ENCODE results near the gene ATP5F1C. TPM values are rescaled to one million over a fixed set of nuclear protein-coding genes. Genes with fewer than 3 reads are reported as not detected.

The ATP5F1C gene
- total RNA-seq, 6 experiments from 2014 or later = 298 to 340 (median 308) TPM

DNA sequence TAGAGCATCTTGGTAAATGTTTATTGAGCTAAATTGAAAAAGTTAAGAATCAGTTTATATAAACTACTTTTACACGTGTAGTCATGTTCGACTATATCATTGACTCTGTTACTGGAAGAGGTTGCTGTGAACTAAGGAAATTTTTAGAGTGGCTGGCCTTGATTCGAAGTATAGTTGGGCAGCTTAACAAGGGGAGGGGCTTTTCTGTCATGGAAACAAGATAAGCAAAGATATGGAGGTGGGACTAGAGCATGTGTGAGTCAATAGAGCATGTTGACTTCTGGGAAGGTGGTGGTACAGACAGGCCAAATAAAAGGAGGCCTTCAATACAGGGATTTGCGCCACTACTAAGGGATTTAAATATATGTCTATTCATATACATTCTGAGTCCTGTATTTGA, 7.6 kb downstream of the ATP5F1C start:
- Mint-ChIP-seq H3K4me1 (ENCODE audit: low read depth) (peaks cover 76% of the 10 kb centered on the region), H3K27ac (peak overlapping the region; percentile 66), H3K36me3 (ENCODE audit: low read depth) (peaks cover 53% of the 10 kb centered on the region), H3K27me3 (ENCODE audit: insufficient read depth) (no peaks in the 10 kb centered on the region), H3K9me3 (no peaks in the 10 kb centered on the region), H3K4me3 (no peak overlapping the region)
- TF ChIP-seq, protein P1, sequence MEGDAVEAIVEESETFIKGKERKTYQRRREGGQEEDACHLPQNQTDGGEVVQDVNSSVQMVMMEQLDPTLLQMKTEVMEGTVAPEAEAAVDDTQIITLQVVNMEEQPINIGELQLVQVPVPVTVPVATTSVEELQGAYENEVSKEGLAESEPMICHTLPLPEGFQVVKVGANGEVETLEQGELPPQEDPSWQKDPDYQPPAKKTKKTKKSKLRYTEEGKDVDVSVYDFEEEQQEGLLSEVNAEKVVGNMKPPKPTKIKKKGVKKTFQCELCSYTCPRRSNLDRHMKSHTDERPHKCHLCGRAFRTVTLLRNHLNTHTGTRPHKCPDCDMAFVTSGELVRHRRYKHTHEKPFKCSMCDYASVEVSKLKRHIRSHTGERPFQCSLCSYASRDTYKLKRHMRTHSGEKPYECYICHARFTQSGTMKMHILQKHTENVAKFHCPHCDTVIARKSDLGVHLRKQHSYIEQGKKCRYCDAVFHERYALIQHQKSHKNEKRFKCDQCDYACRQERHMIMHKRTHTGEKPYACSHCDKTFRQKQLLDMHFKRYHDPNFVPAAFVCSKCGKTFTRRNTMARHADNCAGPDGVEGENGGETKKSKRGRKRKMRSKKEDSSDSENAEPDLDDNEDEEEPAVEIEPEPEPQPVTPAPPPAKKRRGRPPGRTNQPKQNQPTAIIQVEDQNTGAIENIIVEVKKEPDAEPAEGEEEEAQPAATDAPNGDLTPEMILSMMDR (IDR thresholded peaks at IDR 0.05) = no peak
- DNase-seq = no peak

DNA sequence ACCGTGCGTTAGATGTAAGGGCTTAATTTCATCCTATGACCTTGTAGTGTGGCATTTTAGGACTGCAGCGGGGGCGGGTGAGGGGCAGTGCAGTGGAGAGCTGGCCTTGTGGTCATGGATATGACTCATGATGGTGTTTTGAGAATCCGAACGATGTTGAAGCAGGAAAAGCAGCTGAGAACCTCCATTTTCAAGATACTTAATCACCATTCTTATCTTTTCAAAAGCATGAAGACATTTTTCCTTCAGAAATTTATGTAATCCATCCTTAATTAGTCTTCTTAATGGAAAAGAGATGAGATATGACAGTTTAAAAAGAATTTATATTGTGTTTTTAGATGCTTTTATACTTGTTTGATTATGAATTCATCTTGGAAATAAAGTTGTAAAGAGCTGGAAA, 9.6 kb downstream of the ATP5F1C start:
- Mint-ChIP-seq H3K36me3 (ENCODE audit: low read depth) (peaks cover 41% of the 10 kb centered on the region), H3K4me1 (ENCODE audit: low read depth) (peaks cover 57% of the 10 kb centered on the region), H3K4me3 (peak overlapping the region; percentile 70), H3K27ac (peak overlapping the region; percentile 91), H3K27me3 (ENCODE audit: insufficient read depth) (no peaks in the 10 kb centered on the region), H3K9me3 (no peaks in the 10 kb centered on the region)
- peak; percentile 93 for DNase-seq
- TF ChIP-seq, protein P1 (IDR thresholded peaks at IDR 0.05) = no peak

DNA sequence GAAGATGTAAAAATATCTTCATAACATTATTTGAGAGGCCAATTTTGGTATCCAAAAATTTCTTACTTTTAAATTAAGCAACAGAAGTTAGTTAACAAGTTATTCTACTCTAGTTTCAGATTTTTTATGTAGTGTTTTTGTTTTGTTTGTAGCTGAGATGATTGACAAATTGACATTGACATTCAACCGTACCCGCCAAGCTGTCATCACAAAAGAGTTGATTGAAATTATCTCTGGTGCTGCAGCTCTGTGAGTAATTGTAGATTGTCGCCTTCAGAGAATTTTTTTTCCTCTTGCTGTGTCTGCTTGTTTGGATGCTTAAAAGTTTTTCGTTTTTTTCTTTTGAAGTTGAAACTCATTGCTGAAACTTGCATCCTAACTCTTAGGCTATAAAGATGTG, 14.6 kb downstream of the ATP5F1C start:
- TF ChIP-seq, protein P1 (IDR thresholded peaks at IDR 0.05) = no peak
- Mint-ChIP-seq H3K9me3 (no peaks in the 10 kb centered on the region), H3K27me3 (ENCODE audit: insufficient read depth) (no peaks in the 10 kb centered on the region; the same call in 1 of the 2 replicates), H3K27ac (no peak overlapping the region), H3K4me3 (no peak overlapping the region), H3K36me3 (ENCODE audit: low read depth) (peaks cover 44% of the 10 kb centered on the region), H3K4me1 (ENCODE audit: low read depth) (peaks cover 7% of the 10 kb centered on the region)
- no peak for DNase-seq

DNA sequence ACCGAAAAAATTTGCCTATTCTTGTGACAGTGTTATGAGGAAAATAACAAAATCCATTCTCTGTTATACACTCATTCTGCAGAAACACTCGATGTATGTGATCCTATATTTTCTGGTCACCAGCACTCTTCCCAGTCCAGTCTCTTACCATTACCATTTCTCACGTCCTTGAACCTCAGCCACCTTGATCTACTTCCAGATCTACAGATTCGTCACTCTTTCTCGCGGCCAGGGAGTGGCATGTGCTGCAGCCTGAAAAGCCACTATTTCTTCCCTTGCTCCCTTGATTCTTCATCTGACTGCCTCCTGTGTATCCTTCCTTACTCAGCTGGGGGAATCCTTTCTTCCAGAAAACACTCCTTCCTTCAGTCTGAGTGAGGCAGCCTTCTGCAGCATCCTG, 16.2 kb downstream of the ATP5F1C start:
- Mint-ChIP-seq H3K36me3 (ENCODE audit: low read depth) (peaks cover 44% of the 10 kb centered on the region), H3K4me3 (no peak overlapping the region), H3K4me1 (ENCODE audit: low read depth) (no peaks in the 10 kb centered on the region), H3K9me3 (no peaks in the 10 kb centered on the region), H3K27ac (no peak overlapping the region), H3K27me3 (ENCODE audit: insufficient read depth) (peaks cover under 1% of the 10 kb centered on the region)
- TF ChIP-seq, protein P1 (IDR thresholded peaks at IDR 0.05) = no peak
- no peak for DNase-seq

DNA sequence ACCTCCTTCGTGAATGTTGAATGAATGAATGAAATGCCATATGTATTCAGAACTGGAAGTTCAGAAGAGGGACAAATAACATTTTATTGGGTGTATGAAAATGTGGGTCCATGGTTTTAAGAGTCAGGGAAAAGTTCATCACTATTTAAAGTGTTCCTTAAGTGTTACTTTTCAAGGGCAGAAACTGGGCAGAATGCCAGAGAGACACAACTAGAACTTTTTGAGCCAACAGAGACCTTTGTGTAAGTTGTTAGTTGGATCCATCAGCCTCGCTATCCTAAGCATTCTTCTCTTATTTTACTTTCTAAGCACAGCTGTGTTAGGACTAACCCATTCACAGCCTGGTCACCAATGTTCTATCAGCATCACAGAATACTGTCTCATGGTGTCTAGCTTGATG, 16.8 kb downstream of the ATP5F1C start:
- DNase-seq = no peak
- H3K27ac Mint-ChIP-seq = no peak overlapping the region
- TF ChIP-seq, protein P1 (IDR thresholded peaks at IDR 0.05) = no peak
- no peak overlapping the region for H3K4me3 Mint-ChIP-seq
- peaks cover 5% of the 10 kb centered on the region for H3K27me3 Mint-ChIP-seq (ENCODE audit: insufficient read depth)
- peaks cover 38% of the 10 kb centered on the region for H3K36me3 Mint-ChIP-seq (ENCODE audit: low read depth)
- H3K4me1 Mint-ChIP-seq (ENCODE audit: low read depth) = no peaks in the 10 kb centered on the region
- H3K9me3 Mint-ChIP-seq = no peaks in the 10 kb centered on the region
